HepG2 (cell line): ENCODE results near the gene CDKN2AIP. TPM values are rescaled to one million over a fixed set of nuclear protein-coding genes. Genes with fewer than 3 reads are reported as not detected.
A peak's percentile ranks its signal among the peaks of the same experiment; 100 is the strongest.

ENCODE experiments used
- ARNT2 ChIP-seq: sonication (generic); formaldehyde crosslinking; IDR thresholded peaks from 2 replicates; pipeline ENCODE4 v1.8.0; 2022; ENCODE audit warnings: mild to moderate bottlenecking, low read depth, missing genetic modification reagents, moderate library complexity
- CBX2 ChIP-seq, 2 experiments: fragments of 200-600 bp in 1 of 2; sonication (generic); formaldehyde crosslinking in 1 of 2; IDR thresholded peaks; 2 replicates each; pipeline versions ENCODE4 v1.7.0 to v1.8.1; 2018 to 2022; ENCODE audit warnings: low read depth in 2 of 2, low read length in 1 of 2, mild to moderate bottlenecking in 1 of 2, missing genetic modification reagents in 1 of 2
- CCAR2 ChIP-seq: fragments of 200-400 bp; formaldehyde crosslinking; optimal IDR thresholded peaks from 2 replicates; pipeline ENCODE3; 2018; ENCODE audit warnings: low read depth, mild to moderate bottlenecking, low read length, moderate library complexity
- GATAD1 ChIP-seq: IDR thresholded peaks from 2 replicates; pipeline ENCODE4 v1.6.1; 2016; ENCODE audit warnings: missing genetic modification reagents, missing compliant biosample characterization
- GFI1 ChIP-seq: sonication (generic); formaldehyde crosslinking; IDR thresholded peaks from 2 replicates; pipeline ENCODE4 v1.5.0; 2020; ENCODE audit warnings: missing genetic modification reagents, mild to moderate bottlenecking, borderline replicate concordance
- KDM2A ChIP-seq: sonication (generic); formaldehyde crosslinking; IDR thresholded peaks from 2 replicates; pipeline ENCODE4 v1.4.0; 2020; ENCODE audit warnings: low read depth, missing genetic modification reagents, borderline replicate concordance
- MIXL1 ChIP-seq: IDR thresholded peaks from 2 replicates; pipeline ENCODE4 v1.6.1; 2016
- MTF2 ChIP-seq: sonication (generic); formaldehyde crosslinking; IDR thresholded peaks from 2 replicates; pipeline ENCODE4 v1.5.0; 2020; ENCODE audit warnings: missing genetic modification reagents, borderline replicate concordance
- PCBP2 ChIP-seq: fragments of 200-400 bp; formaldehyde crosslinking; optimal IDR thresholded peaks from 2 replicates; pipeline ENCODE3; 2018; ENCODE audit warnings: low read length, low read depth; ENCODE audit not compliant: poor library complexity, severe bottlenecking
- RAD21 ChIP-seq: fragments of 450-650 bp; formaldehyde crosslinking; IDR thresholded peaks from 2 replicates; pipeline ENCODE4 v1.5.0; 2020; ENCODE audit warnings: mild to moderate bottlenecking
- SIX4 ChIP-seq: sonication (generic); formaldehyde crosslinking; IDR thresholded peaks from 2 replicates; pipeline ENCODE4 v1.4.0; 2020; ENCODE audit warnings: missing genetic modification reagents
- TEAD3 ChIP-seq: optimal IDR thresholded peaks from 2 replicates; pipeline ENCODE3; 2016; ENCODE audit warnings: borderline replicate concordance
- YY1 ChIP-seq: IDR thresholded peaks from 2 replicates; pipeline ENCODE4 v1.6.1; 2011; ENCODE audit warnings: low read length, low read depth, moderate library complexity, mild to moderate bottlenecking; ENCODE audit not compliant: insufficient read depth, insufficient replicate concordance
- ZFX ChIP-seq: sonication (generic); formaldehyde crosslinking; IDR thresholded peaks from 2 replicates; pipeline ENCODE4 v1.4.0; 2020; ENCODE audit warnings: mild to moderate bottlenecking, low read depth, missing genetic modification reagents, moderate library complexity
- ZKSCAN5 ChIP-seq: sonication (generic); formaldehyde crosslinking; IDR thresholded peaks from 2 replicates; pipeline ENCODE4 v1.5.1; 2020; ENCODE audit warnings: mild to moderate bottlenecking, missing genetic modification reagents
- ZNF230 ChIP-seq: sonication (generic); formaldehyde crosslinking; IDR thresholded peaks from 2 replicates; pipeline ENCODE4 v1.4.0; 2020; ENCODE audit warnings: mild to moderate bottlenecking, missing genetic modification reagents
- ZNF543 ChIP-seq: sonication (generic); formaldehyde crosslinking; IDR thresholded peaks from 2 replicates; pipeline ENCODE4 v1.4.0; 2020; ENCODE audit warnings: mild to moderate bottlenecking, missing genetic modification reagents
- ZNF737 ChIP-seq: sonication (generic); formaldehyde crosslinking; IDR thresholded peaks from 2 replicates; pipeline ENCODE4 v1.5.0; 2020; ENCODE audit warnings: missing genetic modification reagents, mild to moderate bottlenecking, borderline replicate concordance
- ZNF891 ChIP-seq: sonication (generic); formaldehyde crosslinking; IDR thresholded peaks from 2 replicates; pipeline ENCODE4 v1.5.0; 2020; ENCODE audit warnings: mild to moderate bottlenecking, missing genetic modification reagents
- polyA plus RNA-seq, 8 experiments: library from polyadenylated mRNA; depleted of rRNA in 3 of 8; stranded (reverse) in 7 of 8; unstranded in 1 of 8; fragments of >200 nt; fragmentation: Illumina TruSeq in 4 of 8; extraction: Trizol in 4 of 8; gene quantifications; 2 replicates each; pipeline versions ENCODE4 v1.2.1 to v1.2.3, GENCODE V29; 2011 to 2016; ENCODE audit warnings: low read depth in 4 of 8, missing spikeins in 1 of 8, mixed read lengths in 1 of 8; ENCODE audit not compliant: insufficient read depth in 1 of 8
- total RNA-seq, 5 experiments: library from RNA; depleted of rRNA; stranded (reverse); fragments of >200 nt; fragmentation: Illumina TruSeq; extraction: Trizol; gene quantifications; 2 replicates each; pipeline ENCODE4 v1.2.3, GENCODE V29; 2016; ENCODE audit warnings: low read depth in 1 of 5
- TF ChIP-seq, protein P1 (sequence below): IDR thresholded peaks from 2 replicates; pipeline ENCODE4 v1.6.1; 2012; ENCODE audit warnings: inconsistent platforms
- TF ChIP-seq, protein P2 (sequence below): IDR thresholded peaks from 2 replicates; pipeline ENCODE4 v1.6.1; 2016
- TF ChIP-seq, protein P3 (sequence below): IDR thresholded peaks from 2 replicates; pipeline ENCODE4 v1.4.0; 2020; ENCODE audit warnings: mild to moderate bottlenecking, missing genetic modification reagents
- TF ChIP-seq, protein P4 (sequence below): sonication (generic); formaldehyde crosslinking; IDR thresholded peaks from 2 replicates; pipeline ENCODE4 v1.4.0; 2020; ENCODE audit warnings: missing genetic modification reagents

CDKN2AIP gene
- total and polyA plus RNA-seq, 2 of the 13 experiments (the other 11 are each of a cell fraction or from before 2014, with no cell fraction given) = 17.0 to 18.7 TPM

DNA sequence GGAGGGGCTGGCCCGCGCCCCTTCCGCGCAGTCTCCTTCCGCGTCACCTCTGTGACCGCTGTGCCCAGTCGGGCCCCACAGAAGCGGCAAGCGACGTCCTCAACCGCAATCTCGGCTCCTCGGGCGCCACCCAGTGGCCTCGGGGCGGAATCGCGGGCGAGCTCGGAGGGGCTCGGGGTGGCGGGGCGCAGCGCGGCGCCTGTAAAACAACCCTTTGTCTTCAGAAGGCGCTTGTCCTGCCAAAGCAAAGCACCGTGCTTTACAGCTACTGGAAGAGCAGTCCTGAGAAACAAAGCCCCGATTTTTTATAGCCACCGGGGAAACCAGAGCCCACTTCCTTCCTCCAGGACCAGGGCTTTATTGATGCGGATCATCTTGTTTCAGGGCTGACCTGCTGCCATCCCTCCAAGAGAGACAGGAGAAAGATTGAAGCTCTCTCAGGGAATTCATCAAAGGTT, 37.3 kb upstream of the CDKN2AIP start (continued):
- TF ChIP-seq PCBP2 (no peak), MTF2 (CRISPR knock-in tag) (peak; percentile 77; the same call in 1 of the 2 replicates), GFI1 (peak; percentile 80), ZFX (CRISPR knock-in tag) (peak; percentile 32; the same call in 1 of the 2 replicates), CCAR2 (no peak), GATAD1 (CRISPR knock-in tag) (peak; percentile 36; the same call in 1 of the 2 replicates), ZKSCAN5 (CRISPR knock-in tag) (no peak), RAD21 (CRISPR knock-in tag) (peak; percentile 90), YY1 (peak; percentile 57), ZNF891 (CRISPR knock-in tag) (0 out of 2 replicates have a peak, but pooled peaks have one; percentile 49), ZNF230 (CRISPR knock-in tag) (peak; percentile 35; the same call in 1 of the 2 replicates), ZNF737 (no peak), TEAD3 (peak; percentile 47), ARNT2 (peak; percentile 53; the same call in 1 of the 2 replicates), KDM2A (CRISPR knock-in tag) (peak; percentile 92; the same call in 1 of the 2 replicates), SIX4 (CRISPR knock-in tag) (no peak), MIXL1 (CRISPR knock-in tag) (0 out of 2 replicates have a peak, but pooled peaks have one; percentile 42), ZNF543 (CRISPR knock-in tag) (0 out of 2 replicates have a peak, but pooled peaks have one; percentile 31), CBX2 (IDR thresholded peaks at IDR 0.05; ENCODE audit: low read depth, low read length) (no peak), CBX2 (CRISPR knock-in tag; IDR thresholded peaks at IDR 0.05; ENCODE audit: low read depth) (peak; percentile 51; the same call in 1 of the 2 replicates)
- TF ChIP-seq, protein P1, sequence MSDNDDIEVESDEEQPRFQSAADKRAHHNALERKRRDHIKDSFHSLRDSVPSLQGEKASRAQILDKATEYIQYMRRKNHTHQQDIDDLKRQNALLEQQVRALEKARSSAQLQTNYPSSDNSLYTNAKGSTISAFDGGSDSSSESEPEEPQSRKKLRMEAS = 0 out of 2 replicates have a peak, but pooled peaks have one; percentile 14
- TF ChIP-seq, protein P2, sequence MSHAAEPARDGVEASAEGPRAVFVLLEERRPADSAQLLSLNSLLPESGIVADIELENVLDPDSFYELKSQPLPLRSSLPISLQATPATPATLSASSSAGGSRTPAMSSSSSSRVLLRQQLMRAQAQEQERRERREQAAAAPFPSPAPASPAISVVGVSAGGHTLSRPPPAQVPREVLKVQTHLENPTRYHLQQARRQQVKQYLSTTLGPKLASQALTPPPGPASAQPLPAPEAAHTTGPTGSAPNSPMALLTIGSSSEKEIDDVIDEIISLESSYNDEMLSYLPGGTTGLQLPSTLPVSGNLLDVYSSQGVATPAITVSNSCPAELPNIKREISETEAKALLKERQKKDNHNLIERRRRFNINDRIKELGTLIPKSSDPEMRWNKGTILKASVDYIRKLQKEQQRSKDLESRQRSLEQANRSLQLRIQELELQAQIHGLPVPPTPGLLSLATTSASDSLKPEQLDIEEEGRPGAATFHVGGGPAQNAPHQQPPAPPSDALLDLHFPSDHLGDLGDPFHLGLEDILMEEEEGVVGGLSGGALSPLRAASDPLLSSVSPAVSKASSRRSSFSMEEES (CRISPR knock-in tag) = 0 out of 2 replicates have a peak, but pooled peaks have one; percentile 27
- TF ChIP-seq, protein P3, sequence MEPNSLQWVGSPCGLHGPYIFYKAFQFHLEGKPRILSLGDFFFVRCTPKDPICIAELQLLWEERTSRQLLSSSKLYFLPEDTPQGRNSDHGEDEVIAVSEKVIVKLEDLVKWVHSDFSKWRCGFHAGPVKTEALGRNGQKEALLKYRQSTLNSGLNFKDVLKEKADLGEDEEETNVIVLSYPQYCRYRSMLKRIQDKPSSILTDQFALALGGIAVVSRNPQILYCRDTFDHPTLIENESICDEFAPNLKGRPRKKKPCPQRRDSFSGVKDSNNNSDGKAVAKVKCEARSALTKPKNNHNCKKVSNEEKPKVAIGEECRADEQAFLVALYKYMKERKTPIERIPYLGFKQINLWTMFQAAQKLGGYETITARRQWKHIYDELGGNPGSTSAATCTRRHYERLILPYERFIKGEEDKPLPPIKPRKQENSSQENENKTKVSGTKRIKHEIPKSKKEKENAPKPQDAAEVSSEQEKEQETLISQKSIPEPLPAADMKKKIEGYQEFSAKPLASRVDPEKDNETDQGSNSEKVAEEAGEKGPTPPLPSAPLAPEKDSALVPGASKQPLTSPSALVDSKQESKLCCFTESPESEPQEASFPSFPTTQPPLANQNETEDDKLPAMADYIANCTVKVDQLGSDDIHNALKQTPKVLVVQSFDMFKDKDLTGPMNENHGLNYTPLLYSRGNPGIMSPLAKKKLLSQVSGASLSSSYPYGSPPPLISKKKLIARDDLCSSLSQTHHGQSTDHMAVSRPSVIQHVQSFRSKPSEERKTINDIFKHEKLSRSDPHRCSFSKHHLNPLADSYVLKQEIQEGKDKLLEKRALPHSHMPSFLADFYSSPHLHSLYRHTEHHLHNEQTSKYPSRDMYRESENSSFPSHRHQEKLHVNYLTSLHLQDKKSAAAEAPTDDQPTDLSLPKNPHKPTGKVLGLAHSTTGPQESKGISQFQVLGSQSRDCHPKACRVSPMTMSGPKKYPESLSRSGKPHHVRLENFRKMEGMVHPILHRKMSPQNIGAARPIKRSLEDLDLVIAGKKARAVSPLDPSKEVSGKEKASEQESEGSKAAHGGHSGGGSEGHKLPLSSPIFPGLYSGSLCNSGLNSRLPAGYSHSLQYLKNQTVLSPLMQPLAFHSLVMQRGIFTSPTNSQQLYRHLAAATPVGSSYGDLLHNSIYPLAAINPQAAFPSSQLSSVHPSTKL = peak; percentile 64
- TF ChIP-seq, protein P4, sequence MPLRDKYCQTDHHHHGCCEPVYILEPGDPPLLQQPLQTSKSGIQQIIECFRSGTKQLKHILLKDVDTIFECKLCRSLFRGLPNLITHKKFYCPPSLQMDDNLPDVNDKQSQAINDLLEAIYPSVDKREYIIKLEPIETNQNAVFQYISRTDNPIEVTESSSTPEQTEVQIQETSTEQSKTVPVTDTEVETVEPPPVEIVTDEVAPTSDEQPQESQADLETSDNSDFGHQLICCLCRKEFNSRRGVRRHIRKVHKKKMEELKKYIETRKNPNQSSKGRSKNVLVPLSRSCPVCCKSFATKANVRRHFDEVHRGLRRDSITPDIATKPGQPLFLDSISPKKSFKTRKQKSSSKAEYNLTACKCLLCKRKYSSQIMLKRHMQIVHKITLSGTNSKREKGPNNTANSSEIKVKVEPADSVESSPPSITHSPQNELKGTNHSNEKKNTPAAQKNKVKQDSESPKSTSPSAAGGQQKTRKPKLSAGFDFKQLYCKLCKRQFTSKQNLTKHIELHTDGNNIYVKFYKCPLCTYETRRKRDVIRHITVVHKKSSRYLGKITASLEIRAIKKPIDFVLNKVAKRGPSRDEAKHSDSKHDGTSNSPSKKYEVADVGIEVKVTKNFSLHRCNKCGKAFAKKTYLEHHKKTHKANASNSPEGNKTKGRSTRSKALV (CRISPR knock-in tag) = 0 out of 2 replicates have a peak, but pooled peaks have one; percentile 47
